ENCODE data around the gene SPC24.
"Not testable (repeated sequence)": the region's sequence is repeated elsewhere in the genome, so short reads cannot be mapped to it uniquely, and the experiment has no call there.

SPC24 gene

DNA sequence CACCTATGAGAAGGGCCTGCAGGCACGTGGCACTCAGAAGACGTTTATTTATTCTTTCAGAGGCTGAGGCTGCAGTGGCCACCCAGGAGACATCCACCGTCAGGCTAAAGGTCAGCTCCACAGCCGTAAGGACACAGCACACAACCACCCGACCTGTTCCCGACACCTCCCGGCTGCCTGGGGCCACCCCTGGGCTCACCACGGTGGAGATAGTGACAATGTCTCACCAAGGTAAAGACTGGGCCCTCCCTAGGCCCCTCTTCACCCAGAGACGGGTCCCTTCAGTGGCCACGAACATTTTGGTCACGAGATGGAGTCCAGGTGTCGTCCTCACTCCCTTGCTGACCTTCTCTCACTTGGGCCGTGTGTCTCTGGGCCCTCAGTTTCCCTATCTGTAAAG is 32.5 kb downstream of the SPC24 start:
- DNase-seq (ENCODE audit: low read depth), result no peak
- no peak overlapping the region for H3K4me3 ChIP-seq (ENCODE audit: low read length)
- TF ChIP-seq, protein P1, sequence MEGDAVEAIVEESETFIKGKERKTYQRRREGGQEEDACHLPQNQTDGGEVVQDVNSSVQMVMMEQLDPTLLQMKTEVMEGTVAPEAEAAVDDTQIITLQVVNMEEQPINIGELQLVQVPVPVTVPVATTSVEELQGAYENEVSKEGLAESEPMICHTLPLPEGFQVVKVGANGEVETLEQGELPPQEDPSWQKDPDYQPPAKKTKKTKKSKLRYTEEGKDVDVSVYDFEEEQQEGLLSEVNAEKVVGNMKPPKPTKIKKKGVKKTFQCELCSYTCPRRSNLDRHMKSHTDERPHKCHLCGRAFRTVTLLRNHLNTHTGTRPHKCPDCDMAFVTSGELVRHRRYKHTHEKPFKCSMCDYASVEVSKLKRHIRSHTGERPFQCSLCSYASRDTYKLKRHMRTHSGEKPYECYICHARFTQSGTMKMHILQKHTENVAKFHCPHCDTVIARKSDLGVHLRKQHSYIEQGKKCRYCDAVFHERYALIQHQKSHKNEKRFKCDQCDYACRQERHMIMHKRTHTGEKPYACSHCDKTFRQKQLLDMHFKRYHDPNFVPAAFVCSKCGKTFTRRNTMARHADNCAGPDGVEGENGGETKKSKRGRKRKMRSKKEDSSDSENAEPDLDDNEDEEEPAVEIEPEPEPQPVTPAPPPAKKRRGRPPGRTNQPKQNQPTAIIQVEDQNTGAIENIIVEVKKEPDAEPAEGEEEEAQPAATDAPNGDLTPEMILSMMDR (IDR thresholded peaks at IDR 0.05; ENCODE audit: insufficient read depth, low read depth, low read length, missing control alignments), result no peak

DNA sequence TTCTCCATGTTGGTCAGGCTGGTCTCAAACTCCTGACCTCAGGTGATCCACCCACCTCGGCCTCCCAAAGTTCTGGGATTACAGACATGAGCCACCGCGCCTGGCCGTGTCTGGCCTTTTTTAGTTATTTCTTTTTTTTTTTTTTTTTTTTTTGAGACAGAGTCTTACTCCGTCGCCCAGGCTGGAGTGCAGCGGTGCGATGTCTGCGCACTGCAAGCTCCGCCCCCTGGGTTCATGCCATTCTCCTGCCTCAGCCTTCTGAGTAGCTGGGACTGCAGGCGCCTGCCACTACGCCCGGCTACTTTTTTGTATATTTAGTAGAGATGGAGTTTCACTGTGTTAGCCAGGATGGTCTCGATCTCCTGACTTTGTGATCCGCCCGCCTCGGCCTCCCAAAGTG is 33.6 kb downstream of the SPC24 start:
- not testable (repeated sequence) for H3K4me3 ChIP-seq (ENCODE audit: low read length); DNase-seq (ENCODE audit: low read depth)

DNA sequence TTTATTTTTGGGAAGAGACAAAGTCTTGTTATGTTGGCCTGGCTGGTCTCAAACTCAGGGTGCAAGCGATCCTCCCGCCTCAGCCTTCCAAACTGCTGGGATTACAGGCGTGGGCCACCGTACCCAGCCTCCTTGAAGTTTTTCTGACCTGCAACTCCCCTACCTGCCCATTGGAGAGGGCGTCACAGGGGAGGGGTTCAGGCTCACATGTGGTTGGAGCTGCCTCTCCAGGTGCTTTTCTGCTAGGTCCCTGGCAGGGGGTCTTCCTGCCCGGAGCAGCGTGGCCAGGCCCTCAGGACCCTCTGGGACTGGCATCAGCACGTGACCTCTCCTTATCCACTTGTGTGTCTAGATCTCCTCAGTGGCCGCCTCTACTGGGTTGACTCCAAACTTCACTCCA is 39.1 kb downstream of the SPC24 start:
- TF ChIP-seq, protein P1 (IDR thresholded peaks at IDR 0.05; ENCODE audit: insufficient read depth, low read depth, low read length, missing control alignments), result no peak
- no peak overlapping the region for H3K4me3 ChIP-seq (ENCODE audit: low read length)
- DNase-seq (ENCODE audit: low read depth), result no peak

DNA sequence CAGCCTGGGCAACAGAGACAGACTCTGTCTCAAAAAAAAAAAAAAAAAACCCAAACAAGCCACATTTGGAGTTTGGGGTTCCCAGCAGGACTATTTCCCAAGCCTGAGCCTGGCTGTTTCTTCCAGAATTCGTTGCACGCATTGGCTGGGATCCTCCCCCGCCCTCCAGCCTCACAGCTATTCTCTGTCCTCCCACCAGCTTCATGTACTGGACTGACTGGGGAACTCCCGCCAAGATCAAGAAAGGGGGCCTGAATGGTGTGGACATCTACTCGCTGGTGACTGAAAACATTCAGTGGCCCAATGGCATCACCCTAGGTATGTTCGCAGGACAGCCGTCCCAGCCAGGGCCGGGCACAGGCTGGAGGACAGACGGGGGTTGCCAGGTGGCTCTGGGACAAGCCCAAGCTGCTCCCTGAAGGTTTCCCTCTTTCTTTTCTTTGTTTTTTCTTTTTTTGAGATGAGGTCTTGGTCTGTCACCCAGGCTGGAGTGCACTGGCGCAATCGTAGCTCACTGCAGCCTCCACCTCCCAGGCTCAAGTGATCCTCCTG is 39.6 kb downstream of the SPC24 start:
- TF ChIP-seq, protein P1 (IDR thresholded peaks at IDR 0.05; ENCODE audit: insufficient read depth, low read depth, low read length, missing control alignments), result no peak
- no peak for DNase-seq (ENCODE audit: low read depth)
- H3K4me3 ChIP-seq (ENCODE audit: low read length), result no peak overlapping the region

DNA sequence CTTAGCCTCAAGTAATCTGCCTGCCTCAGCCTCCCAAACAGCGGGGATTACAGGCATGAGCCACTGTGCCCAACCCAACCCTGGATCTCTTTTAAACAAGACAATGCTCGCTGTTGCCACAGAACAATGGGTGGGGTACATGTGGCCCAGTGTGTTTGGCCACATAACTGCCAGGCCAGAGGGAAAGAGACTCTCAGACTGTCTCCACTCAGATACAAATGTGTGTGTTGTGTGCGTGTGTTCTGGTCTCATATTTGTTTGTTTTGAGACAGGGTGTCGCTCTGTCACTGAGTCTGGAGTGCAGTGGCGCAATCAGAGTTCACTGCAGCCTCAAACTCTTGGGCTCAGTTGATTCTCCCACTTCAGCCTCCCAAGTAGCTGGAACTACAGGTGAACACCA is 40.5 kb downstream of the SPC24 start:
- TF ChIP-seq, protein P1 (IDR thresholded peaks at IDR 0.05; ENCODE audit: insufficient read depth, low read depth, low read length, missing control alignments), result no peak
- H3K4me3 ChIP-seq (ENCODE audit: low read length), result no peak overlapping the region
- no peak for DNase-seq (ENCODE audit: low read depth)

DNA sequence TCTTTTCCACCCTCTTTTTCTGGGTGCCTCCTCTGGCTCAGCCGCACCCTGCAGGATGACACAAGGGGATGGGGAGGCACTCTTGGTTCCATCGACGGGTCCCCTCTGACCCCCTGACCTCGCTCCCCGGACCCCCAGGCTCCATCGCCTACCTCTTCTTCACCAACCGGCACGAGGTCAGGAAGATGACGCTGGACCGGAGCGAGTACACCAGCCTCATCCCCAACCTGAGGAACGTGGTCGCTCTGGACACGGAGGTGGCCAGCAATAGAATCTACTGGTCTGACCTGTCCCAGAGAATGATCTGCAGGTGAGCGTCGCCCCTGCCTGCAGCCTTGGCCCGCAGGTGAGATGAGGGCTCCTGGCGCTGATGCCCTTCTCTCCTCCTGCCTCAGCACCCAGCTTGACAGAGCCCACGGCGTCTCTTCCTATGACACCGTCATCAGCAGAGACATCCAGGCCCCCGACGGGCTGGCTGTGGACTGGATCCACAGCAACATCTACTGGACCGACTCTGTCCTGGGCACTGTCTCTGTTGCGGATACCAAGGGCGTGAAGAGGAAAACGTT is 42.4 kb downstream of the SPC24 start:
- no peak overlapping the region for H3K4me3 ChIP-seq (ENCODE audit: low read length)
- TF ChIP-seq, protein P1 (IDR thresholded peaks at IDR 0.05; ENCODE audit: insufficient read depth, low read depth, low read length, missing control alignments), result no peak
- no peak for DNase-seq (ENCODE audit: low read depth)

DNA sequence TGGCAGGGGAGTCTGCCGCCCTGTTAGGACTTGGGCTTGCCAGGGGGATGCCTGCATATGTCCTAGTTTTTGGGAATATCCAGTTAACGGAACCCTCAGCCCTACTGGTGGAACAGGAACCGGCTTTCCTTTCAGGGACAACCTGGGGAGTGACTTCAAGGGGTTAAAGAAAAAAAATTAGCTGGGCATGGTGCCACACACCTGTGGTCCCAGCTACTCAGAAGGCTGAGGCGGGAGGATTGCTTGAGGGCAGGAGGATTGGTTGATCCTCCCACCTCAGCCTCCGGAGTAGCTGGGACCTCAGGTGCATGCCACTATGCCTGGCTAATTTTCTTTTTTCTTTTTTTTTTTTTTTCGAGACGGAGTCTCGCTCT is 43.8 kb downstream of the SPC24 start:
- H3K4me3 ChIP-seq (ENCODE audit: low read length), result no peak overlapping the region
- no peak for DNase-seq (ENCODE audit: low read depth)
- TF ChIP-seq, protein P1 (IDR thresholded peaks at IDR 0.05; ENCODE audit: insufficient read depth, low read depth, low read length, missing control alignments), result no peak
